Activated CD8-positive, alpha-beta memory T cell treated with anti-CD3 and anti-CD28 coated beads for 4 hours (primary cell): ENCODE results near the gene PFKP.
"Not testable (repeated sequence)": the region's sequence is repeated elsewhere in the genome, so short reads cannot be mapped to it uniquely, and the experiment has no call there.

Experiments used
- DNase-seq, 2 donors: peaks; one replicate each; pipeline ENCODE4 v3.0.0-alpha.2; 2020; ENCODE audit warnings: low read depth in 2 of 2

Gene PFKP

GRCh38 chr10:3098689-3099088 lies 31.3 kb downstream of the PFKP start:
- DNase-seq, result no peak

GRCh38 chr10:3099291-3100092 lies 32.1 kb downstream of the PFKP start:
- no peak for DNase-seq

- DNase-seq, result no peak
These were observed 32.9 kb downstream of the PFKP start for GRCh38 chr10:3100093-3100792.

- DNase-seq, result no peak
These were observed 33.7 kb downstream of the PFKP start for GRCh38 chr10:3100856-3101640.

- DNase-seq, result no peak
These were observed 35.5 kb downstream of the PFKP start for GRCh38 chr10:3102720-3103427.

GRCh38 chr10:3103646-3104045 lies 36.3 kb downstream of the PFKP start:
- DNase-seq, result no peak

GRCh38 chr10:3104251-3104918 lies 37.0 kb downstream of the PFKP start:
- DNase-seq, result no peak

GRCh38 chr10:3105166-3105565 lies 37.8 kb downstream of the PFKP start:
- DNase-seq, result no peak

GRCh38 chr10:3105905-3106304 lies 38.6 kb downstream of the PFKP start:
- no peak for DNase-seq

GRCh38 chr10:3106328-3106727 lies 39.0 kb downstream of the PFKP start:
- not testable (repeated sequence) for DNase-seq

GRCh38 chr10:3106928-3107425 lies 39.6 kb downstream of the PFKP start:
- DNase-seq, result no peak

- no peak for DNase-seq
These were observed 40.1 kb downstream of the PFKP start for GRCh38 chr10:3107426-3107961.

- DNase-seq, result no peak
These were observed 40.7 kb downstream of the PFKP start for GRCh38 chr10:3108033-3108432.

- no peak for DNase-seq
These were observed 41.3 kb downstream of the PFKP start for GRCh38 chr10:3108575-3109105.

- no peak for DNase-seq
These were observed 41.8 kb downstream of the PFKP start for GRCh38 chr10:3109196-3109595.

GRCh38 chr10:3109633-3110032 lies 42.3 kb downstream of the PFKP start:
- DNase-seq, result no peak

GRCh38 chr10:3110782-3111620 lies 43.7 kb downstream of the PFKP start:
- no peak for DNase-seq

GRCh38 chr10:3111621-3112163 lies 44.3 kb downstream of the PFKP start:
- no peak for DNase-seq

GRCh38 chr10:3113343-3113720 lies 46.0 kb downstream of the PFKP start:
- no peak for DNase-seq
